Measurements from ENCODE around the gene JARID2.

Gene JARID2

DNA sequence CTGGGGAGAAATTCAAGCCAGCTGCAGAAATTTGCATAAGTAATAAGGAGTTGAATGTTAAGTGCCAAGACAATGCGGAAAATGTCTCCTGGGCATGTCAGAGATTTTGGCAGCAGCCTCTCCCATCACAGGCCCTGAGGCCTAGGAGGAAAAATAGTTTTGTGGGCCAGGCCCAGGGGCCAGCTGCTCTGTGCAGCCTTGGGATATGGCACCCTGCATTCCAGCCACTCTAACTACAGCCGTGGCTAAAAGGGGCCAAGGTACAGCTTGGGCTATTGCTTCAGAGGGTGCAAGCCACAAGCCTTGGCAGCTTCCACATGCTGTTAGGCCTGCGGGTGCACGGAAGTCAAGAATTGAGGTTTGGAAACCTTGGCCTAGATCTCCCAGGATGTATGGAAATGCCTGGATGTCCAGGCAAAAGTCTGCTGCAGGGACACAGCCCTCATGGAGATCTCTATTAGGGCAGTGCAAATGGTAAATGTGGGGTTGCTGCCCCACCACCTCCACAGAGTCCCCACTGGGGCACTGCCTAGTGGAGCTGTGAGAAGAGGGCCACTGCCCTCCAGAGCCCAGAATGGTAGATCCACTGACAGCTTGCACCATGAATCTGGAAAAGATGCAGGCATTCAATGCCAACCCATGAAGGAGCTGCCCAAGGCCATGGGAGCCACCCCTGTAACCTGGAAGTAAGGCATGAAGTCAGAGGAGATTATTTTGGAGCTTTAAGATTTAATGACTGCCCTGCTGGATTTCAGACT, 290.5 kb downstream of the JARID2 start:
- no peak overlapping the region for H3K27ac ChIP-seq (ENCODE audit: low read length)
- H2AFZ ChIP-seq (ENCODE audit: low read length) = no peak overlapping the region
- no peak overlapping the region for H3K4me3 ChIP-seq (ENCODE audit: low read length)
- no peak overlapping the region for H3K4me2 ChIP-seq (ENCODE audit: low read depth, low read length)
- no peaks in the 10 kb centered on the region for H3K9me3 ChIP-seq (replicated peaks; ENCODE audit: insufficient read depth, low read length)
- no peaks in the 10 kb centered on the region for H3K36me3 ChIP-seq (replicated peaks; ENCODE audit: insufficient read depth, low read length)
- no peaks in the 10 kb centered on the region for H3K27me3 ChIP-seq (replicated peaks; ENCODE audit: insufficient read depth, low read length)
- H3K79me2 ChIP-seq (ENCODE audit: low read length) = peaks cover 6% of the 10 kb centered on the region; the same call in 1 of the 2 replicates
- DNase-seq = no peak
- H3K9ac ChIP-seq (ENCODE audit: low read length) = no peak overlapping the region
- no peaks in the 10 kb centered on the region for H3K4me1 ChIP-seq (ENCODE audit: low read length)
- TF ChIP-seq EZH2 (optimal IDR thresholded peaks at IDR 0.05; ENCODE audit: low read depth, low read length) = no peak
- no peak for TF ChIP-seq CTCF (IDR thresholded peaks at IDR 0.05; ENCODE audit: low read length)
- no peak for TF ChIP-seq EZH2phosphoT487 (IDR thresholded peaks at IDR 0.05; ENCODE audit: low read length)
- H3K9me2 ChIP-seq (replicated peaks; ENCODE audit: insufficient read depth, low read length) = no peaks in the 10 kb centered on the region
- no peaks in the 10 kb centered on the region for H3F3A ChIP-seq (ENCODE audit: insufficient read depth, low read length)
- no peaks in the 10 kb centered on the region for H4K20me1 ChIP-seq (ENCODE audit: insufficient read depth, low read length)

GRCh38 chr6:15538106-15538505, 292.2 kb downstream of the JARID2 start:
- H3K9me2 ChIP-seq (replicated peaks; ENCODE audit: insufficient read depth, low read length) = no peaks in the 10 kb centered on the region

DNA sequence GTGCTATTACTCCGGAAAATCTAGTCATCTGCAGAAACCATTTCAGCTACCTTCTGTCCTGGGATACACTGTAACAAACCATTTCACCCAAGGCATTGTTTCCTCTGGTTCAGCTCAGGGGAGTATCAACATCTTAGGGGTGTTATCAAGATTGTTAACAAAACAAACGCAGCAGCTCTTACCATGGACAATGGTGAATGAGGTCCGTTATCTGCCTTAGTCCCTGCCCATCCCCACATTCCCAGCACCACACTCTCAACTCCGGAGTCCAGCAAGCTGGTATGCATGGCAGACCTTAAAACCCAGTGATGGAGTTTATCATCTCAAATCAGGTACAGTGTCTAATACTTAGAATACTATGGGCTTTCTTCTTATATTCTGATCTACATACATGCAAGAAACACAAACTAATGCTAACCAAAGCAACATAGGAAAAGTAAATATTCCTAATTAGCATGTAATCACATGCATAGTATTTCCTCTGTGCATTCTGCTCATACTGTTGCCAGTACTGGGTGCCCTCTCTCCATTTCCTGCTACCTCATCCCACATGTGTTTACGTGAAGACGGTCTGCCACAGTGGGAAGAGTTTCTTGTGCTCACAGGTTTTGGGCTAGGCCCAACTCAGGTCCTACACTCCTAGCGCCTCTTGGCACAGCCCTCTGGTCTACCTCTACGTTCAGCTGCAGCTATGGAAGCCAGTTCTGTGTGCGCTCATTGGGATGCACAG, 293.1 kb downstream of the JARID2 start:
- Histone ChIP-seq H3K9me3 (replicated peaks; ENCODE audit: insufficient read depth, low read length) (no peaks in the 10 kb centered on the region), H2AFZ (ENCODE audit: low read length) (no peak overlapping the region), H4K20me1 (ENCODE audit: insufficient read depth, low read length) (no peaks in the 10 kb centered on the region), H3K9me2 (replicated peaks; ENCODE audit: insufficient read depth, low read length) (no peaks in the 10 kb centered on the region), H3K9ac (ENCODE audit: low read length) (no peak overlapping the region), H3K27ac (ENCODE audit: low read length) (no peak overlapping the region), H3K36me3 (replicated peaks; ENCODE audit: insufficient read depth, low read length) (no peaks in the 10 kb centered on the region), H3K4me1 (ENCODE audit: low read length) (no peaks in the 10 kb centered on the region), H3K79me2 (ENCODE audit: low read length) (peaks cover 6% of the 10 kb centered on the region; the same call in 1 of the 2 replicates), H3K4me3 (ENCODE audit: low read length) (no peak overlapping the region), H3F3A (ENCODE audit: insufficient read depth, low read length) (no peaks in the 10 kb centered on the region), H3K4me2 (ENCODE audit: low read depth, low read length) (no peak overlapping the region), H3K27me3 (replicated peaks; ENCODE audit: insufficient read depth, low read length) (no peaks in the 10 kb centered on the region)
- DNase-seq = no peak
- TF ChIP-seq CTCF (IDR thresholded peaks at IDR 0.05; ENCODE audit: low read length) (no peak), EZH2 (optimal IDR thresholded peaks at IDR 0.05; ENCODE audit: low read depth, low read length) (no peak), EZH2phosphoT487 (IDR thresholded peaks at IDR 0.05; ENCODE audit: low read length) (no peak)

More at GRCh38 chr6:15538106-15538505, 292.2 kb downstream of the JARID2 start:
- no peak for DNase-seq
- H2AFZ ChIP-seq (ENCODE audit: low read length) = no peak overlapping the region
- H3K27me3 ChIP-seq (replicated peaks; ENCODE audit: insufficient read depth, low read length) = no peaks in the 10 kb centered on the region
- no peaks in the 10 kb centered on the region for H4K20me1 ChIP-seq (ENCODE audit: insufficient read depth, low read length)
- no peak overlapping the region for H3K27ac ChIP-seq (ENCODE audit: low read length)
- no peak overlapping the region for H3K4me3 ChIP-seq (ENCODE audit: low read length)
- no peak overlapping the region for H3K4me2 ChIP-seq (ENCODE audit: low read depth, low read length)
- H3K9me3 ChIP-seq (replicated peaks; ENCODE audit: insufficient read depth, low read length) = no peaks in the 10 kb centered on the region
- no peak for TF ChIP-seq EZH2 (optimal IDR thresholded peaks at IDR 0.05; ENCODE audit: low read depth, low read length)
- TF ChIP-seq CTCF (IDR thresholded peaks at IDR 0.05; ENCODE audit: low read length) = no peak
- no peak for TF ChIP-seq EZH2phosphoT487 (IDR thresholded peaks at IDR 0.05; ENCODE audit: low read length)
- H3K36me3 ChIP-seq (replicated peaks; ENCODE audit: insufficient read depth, low read length) = no peaks in the 10 kb centered on the region
- no peaks in the 10 kb centered on the region for H3F3A ChIP-seq (ENCODE audit: insufficient read depth, low read length)
- peaks cover 6% of the 10 kb centered on the region; the same call in 1 of the 2 replicates for H3K79me2 ChIP-seq (ENCODE audit: low read length)
- no peaks in the 10 kb centered on the region for H3K4me1 ChIP-seq (ENCODE audit: low read length)
- H3K9ac ChIP-seq (ENCODE audit: low read length) = no peak overlapping the region
